Activated B cell treated with CpG ODN at 0.5 μM for 24 hours (primary cell): ENCODE data around the gene ZNF135. TPM values are rescaled to one million over a fixed set of nuclear protein-coding genes. Genes with fewer than 3 reads are reported as not detected.

ENCODE experiments used
- ATAC-seq: fragments of 200-7000 bp; cut with Tn5 transposase; one replicate; pipeline ENCODE4 v1.10.0; 2021; ENCODE audit warnings: low read depth, mild to moderate bottlenecking, moderate library complexity
- CTCF ChIA-PET: fragments of 350-600 bp; sonication (Branson Sonifier 250); formaldehyde crosslinking; loops from one replicate; lab custom pipeline; 2021; ENCODE audit warnings: antibody characterized with exemption; lab: Charles Lee
- POLR2A ChIA-PET: fragments of 350-600 bp; sonication (Branson Sonifier 250); formaldehyde crosslinking; loops from one replicate; lab custom pipeline; 2021; ENCODE audit warnings: antibody characterized with exemption; lab: Charles Lee
- DNase-seq: peaks from one replicate; pipeline ENCODE4 v3.0.0; 2022
- H3K27ac Mint-ChIP-seq: one replicate; pipeline ENCODE4 v1.8.0; 2020; ENCODE audit warnings: mixed read lengths
- H3K27me3 Mint-ChIP-seq: one replicate; pipeline ENCODE4 v1.8.0; 2021; ENCODE audit warnings: mixed read lengths
- H3K36me3 Mint-ChIP-seq: one replicate; pipeline ENCODE4 v1.8.0; 2021; ENCODE audit warnings: low read depth, mixed read lengths
- H3K4me1 Mint-ChIP-seq: one replicate; pipeline ENCODE4 v1.8.0; 2021; ENCODE audit warnings: mixed read lengths
- H3K4me3 Mint-ChIP-seq: one replicate; pipeline ENCODE4 v1.8.0; 2020; ENCODE audit warnings: mild to moderate bottlenecking, mixed read lengths
- H3K9me3 Mint-ChIP-seq: one replicate; pipeline ENCODE4 v1.8.0; 2020; ENCODE audit warnings: mixed read lengths
- intact Hi-C: fragments of 100-400 bp; cut with micrococcal nuclease; formaldehyde crosslinking; loops from one replicate; pipeline ENCODE4 v1.15.1; 2024
- total RNA-seq: library from RNA; stranded (reverse); gene quantifications from 2 replicates; pipeline ENCODE4 v1.2.3, GENCODE V29; 2022
- TF ChIP-seq, protein P1 (sequence below): fragments of 200-600 bp; IDR thresholded peaks from one replicate; pipeline ENCODE4 v1.8.0; 2022; ENCODE audit warnings: antibody characterized with exemption, mild to moderate bottlenecking

The ZNF135 gene
- 5.8 and 7.5 TPM in 2 replicates for total RNA-seq

DNA sequence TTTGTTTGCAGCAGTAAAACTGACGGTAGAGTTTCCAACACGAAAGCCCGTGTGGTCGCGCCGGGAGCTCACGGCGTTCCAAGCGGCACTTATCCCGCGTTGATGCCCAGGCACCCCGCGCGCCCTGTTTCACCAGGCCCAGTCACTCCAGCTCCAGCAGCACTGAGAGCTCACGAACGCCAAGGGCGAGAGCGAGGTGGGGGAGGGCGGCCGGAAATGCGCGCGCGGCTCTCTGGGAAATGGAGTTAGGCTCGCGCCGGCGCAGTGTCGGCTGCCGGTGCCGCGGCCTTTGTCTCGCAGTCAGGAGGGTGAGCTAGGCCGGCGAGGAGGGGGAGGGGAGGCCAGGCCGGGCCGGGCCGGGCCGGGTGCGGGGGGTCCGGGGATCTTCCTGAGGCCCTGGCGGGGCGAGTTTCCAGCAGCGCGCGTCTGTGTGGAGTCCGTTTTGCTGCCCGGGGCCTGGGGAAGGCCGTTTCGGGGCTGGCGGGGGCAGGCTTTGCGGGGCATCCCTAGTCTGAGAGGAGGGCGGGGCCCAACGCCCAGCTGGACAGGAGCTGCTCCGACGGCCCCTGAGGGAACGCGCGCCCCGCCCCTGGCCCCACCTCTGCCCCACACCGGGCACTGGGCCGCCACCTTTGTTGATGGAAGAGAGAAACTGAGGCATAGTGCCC, at the start of gene ZNF135:
ZNF135 (plus strand) TSS at position 280 of the 668 bp plus-strand sequence. CDS start 721 bp downstream, outside the sequence.
- peaks cover 9% of the 10 kb centered on the region for H3K4me1 Mint-ChIP-seq
- intact Hi-C loops = loop anchor here (2.0 to 5.0 kb wide), 3 partner anchors 37 to 56 kb away; partner anchors contain the start of genes ZNF606 and ZSCAN18
- peak within 1 kb of the TSS; percentile 85 for H3K4me3 Mint-ChIP-seq
- peaks cover 13% of the 10 kb centered on the region for H3K27me3 Mint-ChIP-seq
- TF ChIP-seq, protein P1, sequence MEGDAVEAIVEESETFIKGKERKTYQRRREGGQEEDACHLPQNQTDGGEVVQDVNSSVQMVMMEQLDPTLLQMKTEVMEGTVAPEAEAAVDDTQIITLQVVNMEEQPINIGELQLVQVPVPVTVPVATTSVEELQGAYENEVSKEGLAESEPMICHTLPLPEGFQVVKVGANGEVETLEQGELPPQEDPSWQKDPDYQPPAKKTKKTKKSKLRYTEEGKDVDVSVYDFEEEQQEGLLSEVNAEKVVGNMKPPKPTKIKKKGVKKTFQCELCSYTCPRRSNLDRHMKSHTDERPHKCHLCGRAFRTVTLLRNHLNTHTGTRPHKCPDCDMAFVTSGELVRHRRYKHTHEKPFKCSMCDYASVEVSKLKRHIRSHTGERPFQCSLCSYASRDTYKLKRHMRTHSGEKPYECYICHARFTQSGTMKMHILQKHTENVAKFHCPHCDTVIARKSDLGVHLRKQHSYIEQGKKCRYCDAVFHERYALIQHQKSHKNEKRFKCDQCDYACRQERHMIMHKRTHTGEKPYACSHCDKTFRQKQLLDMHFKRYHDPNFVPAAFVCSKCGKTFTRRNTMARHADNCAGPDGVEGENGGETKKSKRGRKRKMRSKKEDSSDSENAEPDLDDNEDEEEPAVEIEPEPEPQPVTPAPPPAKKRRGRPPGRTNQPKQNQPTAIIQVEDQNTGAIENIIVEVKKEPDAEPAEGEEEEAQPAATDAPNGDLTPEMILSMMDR = no peak
- H3K27ac Mint-ChIP-seq = peak within 1 kb of the TSS; percentile 87
- ChIA-PET POLR2A (interaction anchor here (0.7 to 1.7 kb wide), 11 partner anchors 57 to 517 kb away, joined by 3 to 41 read pairs (median 4); partner anchors contain the start of genes ZBTB45, ZNF329, ZNF497 and ZNF606), CTCF (no interaction called here)
- H3K9me3 Mint-ChIP-seq = peaks cover 21% of the 10 kb centered on the region
- DNase-seq (peak; percentile 78), ATAC-seq (peak; percentile 93)
- peaks cover 25% of the 10 kb centered on the region for H3K36me3 Mint-ChIP-seq

DNA sequence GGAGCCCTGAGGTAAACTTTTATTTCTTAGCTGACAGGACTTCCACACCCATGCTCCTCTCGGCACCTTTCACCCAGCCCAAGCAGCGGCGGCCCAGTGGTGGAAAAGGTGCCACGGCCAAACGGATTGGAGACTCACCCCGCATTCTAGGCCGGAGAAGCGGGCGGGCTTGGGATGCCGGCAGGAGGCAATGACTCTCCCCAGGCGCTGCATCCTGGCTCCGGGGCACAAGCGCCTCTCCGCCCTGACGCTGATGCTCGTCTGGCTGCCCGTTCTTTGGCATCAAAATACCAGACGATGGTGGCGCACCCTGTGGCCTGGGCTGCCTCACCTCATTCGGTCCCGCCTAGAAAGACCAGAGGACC, 49.8 kb upstream of the ZNF135 start:
- no peak for ATAC-seq
- ChIA-PET POLR2A (no interaction called here), CTCF (no interaction called here)
- H3K36me3 Mint-ChIP-seq = peaks cover 44% of the 10 kb centered on the region
- no peak for DNase-seq
- intact Hi-C loops = loop anchor here (5.0 to 10.0 kb wide), 2 partner anchors 296 to 602 kb away; partner anchors contain the start of gene ERVK3-1
- peak overlapping the region; percentile 41 for H3K27ac Mint-ChIP-seq
- no peaks in the 10 kb centered on the region for H3K27me3 Mint-ChIP-seq
- peak overlapping the region; percentile 82 for H3K4me3 Mint-ChIP-seq
- H3K9me3 Mint-ChIP-seq = peaks cover 38% of the 10 kb centered on the region
- H3K4me1 Mint-ChIP-seq = peaks cover 9% of the 10 kb centered on the region
- TF ChIP-seq, protein P1 = no peak

DNA sequence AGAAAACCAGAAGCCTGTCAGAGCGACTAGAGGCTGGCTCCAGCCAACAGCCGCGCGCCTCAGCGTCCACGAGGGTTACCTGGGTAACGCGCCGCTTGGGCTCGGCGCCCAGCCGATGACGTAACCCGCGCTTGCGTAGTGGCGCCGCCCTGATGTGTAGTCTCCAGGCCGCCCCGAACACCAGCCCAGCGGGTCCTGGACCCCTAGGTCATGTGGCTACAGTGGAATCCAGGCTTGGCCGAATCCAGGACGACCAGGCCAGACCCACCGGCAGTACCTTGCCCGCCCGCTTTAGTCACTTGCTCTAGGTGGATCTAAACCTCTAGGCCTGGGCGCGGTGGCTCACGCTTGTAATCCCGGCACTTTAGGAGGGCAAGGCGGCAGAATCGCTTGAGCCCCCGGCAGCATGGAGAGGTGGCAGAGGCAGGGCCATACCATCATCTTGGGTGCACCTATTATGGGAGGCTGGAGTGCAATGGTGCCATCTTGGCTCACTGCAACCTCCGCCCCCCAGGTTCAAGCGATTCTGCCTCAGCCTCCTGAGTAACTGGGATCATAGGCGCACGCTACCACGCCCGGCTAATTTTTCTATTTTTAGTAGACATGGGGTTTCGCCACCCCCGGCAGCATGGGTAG, 49.3 kb upstream of the ZNF135 start:
- peaks cover 39% of the 10 kb centered on the region for H3K36me3 Mint-ChIP-seq
- intact Hi-C loops = loop anchor here (5.0 to 10.0 kb wide), 2 partner anchors 295 to 602 kb away; partner anchors contain the start of gene ERVK3-1
- TF ChIP-seq, protein P1 = no peak
- H3K9me3 Mint-ChIP-seq = peaks cover 33% of the 10 kb centered on the region
- H3K4me1 Mint-ChIP-seq = peaks cover 4% of the 10 kb centered on the region
- ATAC-seq (peak; percentile 93), DNase-seq (peak; percentile 69)
- H3K27me3 Mint-ChIP-seq = peaks cover under 1% of the 10 kb centered on the region
- ChIA-PET POLR2A (no interaction called here), CTCF (no interaction called here)
- H3K27ac Mint-ChIP-seq = peak overlapping the region; percentile 72
- H3K4me3 Mint-ChIP-seq = peak overlapping the region; percentile 82

DNA sequence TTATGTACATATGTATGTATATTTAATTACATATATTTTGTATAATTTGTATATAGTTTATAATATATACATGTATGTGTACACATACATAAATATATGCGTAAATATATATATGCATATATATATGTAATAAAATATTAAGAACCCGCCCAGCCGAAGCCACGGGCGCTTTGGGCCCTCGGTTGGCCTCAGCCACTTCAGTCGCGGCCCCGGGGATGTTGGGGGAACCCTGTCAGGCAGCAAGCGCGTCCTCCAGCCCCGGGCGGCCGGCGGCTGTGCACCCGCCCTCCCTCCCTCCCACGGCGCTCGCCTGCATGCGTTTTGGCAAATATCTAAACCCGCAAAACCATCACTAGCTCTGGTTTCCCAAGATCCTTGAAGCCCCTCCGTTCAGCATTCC, 48.6 kb upstream of the ZNF135 start:
- intact Hi-C loops = no loop called here
- ATAC-seq = no peak
- H3K27ac Mint-ChIP-seq = no peak overlapping the region
- DNase-seq = no peak
- peaks cover 31% of the 10 kb centered on the region for H3K9me3 Mint-ChIP-seq
- POLR2A ChIA-PET = no interaction called here
- TF ChIP-seq, protein P1 = no peak
- CTCF ChIA-PET = no interaction called here
- peaks cover 32% of the 10 kb centered on the region for H3K36me3 Mint-ChIP-seq
- peak overlapping the region; percentile 50 for H3K4me3 Mint-ChIP-seq
- peaks cover 4% of the 10 kb centered on the region for H3K4me1 Mint-ChIP-seq
- H3K27me3 Mint-ChIP-seq = peaks cover 2% of the 10 kb centered on the region

DNA sequence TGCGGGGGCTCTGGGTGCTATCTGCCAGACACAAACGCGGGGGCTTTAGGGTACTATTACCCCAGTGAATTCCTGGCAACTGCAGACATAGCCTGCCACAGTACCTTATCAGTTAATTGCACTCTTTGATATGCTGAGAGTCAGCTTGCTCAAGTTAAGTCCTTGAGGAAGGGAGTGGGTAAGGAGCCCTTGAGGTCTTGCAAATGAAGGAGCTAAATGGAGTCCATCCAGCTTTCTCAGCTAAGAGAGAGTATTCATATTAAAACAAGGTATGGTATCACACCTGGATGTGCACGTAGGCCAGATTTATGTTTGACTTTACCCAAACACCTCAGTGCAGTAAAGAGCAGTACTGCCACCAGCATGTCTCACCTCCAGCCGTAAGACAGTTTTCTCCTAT, 44.9 kb upstream of the ZNF135 start:
- ChIA-PET POLR2A (no interaction called here), CTCF (no interaction called here)
- H3K36me3 Mint-ChIP-seq = peaks cover 8% of the 10 kb centered on the region
- H3K4me1 Mint-ChIP-seq = peaks cover 4% of the 10 kb centered on the region
- H3K4me3 Mint-ChIP-seq = no peak overlapping the region
- no peak for DNase-seq
- no peak for ATAC-seq
- no peak overlapping the region for H3K27ac Mint-ChIP-seq
- H3K27me3 Mint-ChIP-seq = peaks cover 6% of the 10 kb centered on the region
- TF ChIP-seq, protein P1 = no peak
- peaks cover 14% of the 10 kb centered on the region for H3K9me3 Mint-ChIP-seq
- intact Hi-C loops = no loop called here
